ENCODE data around the gene SLC37A2.

SLC37A2 gene

DNA sequence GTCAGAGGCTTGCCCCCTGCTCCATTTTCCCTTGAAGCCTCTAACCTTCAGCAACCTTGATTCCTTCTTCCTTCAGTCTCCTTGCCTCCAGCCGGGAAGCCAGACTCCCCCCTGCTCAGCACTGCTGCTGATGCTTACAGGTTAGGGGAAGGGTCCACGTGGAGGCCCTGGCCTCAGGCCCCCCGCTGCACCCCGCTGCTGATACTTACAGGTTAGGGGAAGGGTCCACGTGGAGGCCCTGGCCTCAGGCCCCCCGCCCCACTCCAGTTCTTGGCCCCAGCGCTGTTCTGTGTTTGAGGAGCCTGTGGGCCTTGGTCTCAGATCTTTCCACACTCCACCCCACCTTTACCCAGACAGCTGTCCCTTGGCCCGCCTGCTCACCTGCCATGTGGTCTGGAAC lies 75.9 kb downstream of the SLC37A2 start:
- no peak for DNase-seq (ENCODE audit: extremely low read depth, low read depth)
- TF ChIP-seq, protein P1, sequence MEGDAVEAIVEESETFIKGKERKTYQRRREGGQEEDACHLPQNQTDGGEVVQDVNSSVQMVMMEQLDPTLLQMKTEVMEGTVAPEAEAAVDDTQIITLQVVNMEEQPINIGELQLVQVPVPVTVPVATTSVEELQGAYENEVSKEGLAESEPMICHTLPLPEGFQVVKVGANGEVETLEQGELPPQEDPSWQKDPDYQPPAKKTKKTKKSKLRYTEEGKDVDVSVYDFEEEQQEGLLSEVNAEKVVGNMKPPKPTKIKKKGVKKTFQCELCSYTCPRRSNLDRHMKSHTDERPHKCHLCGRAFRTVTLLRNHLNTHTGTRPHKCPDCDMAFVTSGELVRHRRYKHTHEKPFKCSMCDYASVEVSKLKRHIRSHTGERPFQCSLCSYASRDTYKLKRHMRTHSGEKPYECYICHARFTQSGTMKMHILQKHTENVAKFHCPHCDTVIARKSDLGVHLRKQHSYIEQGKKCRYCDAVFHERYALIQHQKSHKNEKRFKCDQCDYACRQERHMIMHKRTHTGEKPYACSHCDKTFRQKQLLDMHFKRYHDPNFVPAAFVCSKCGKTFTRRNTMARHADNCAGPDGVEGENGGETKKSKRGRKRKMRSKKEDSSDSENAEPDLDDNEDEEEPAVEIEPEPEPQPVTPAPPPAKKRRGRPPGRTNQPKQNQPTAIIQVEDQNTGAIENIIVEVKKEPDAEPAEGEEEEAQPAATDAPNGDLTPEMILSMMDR (IDR thresholded peaks at IDR 0.05; ENCODE audit: low read depth, low read length): no peak

DNA sequence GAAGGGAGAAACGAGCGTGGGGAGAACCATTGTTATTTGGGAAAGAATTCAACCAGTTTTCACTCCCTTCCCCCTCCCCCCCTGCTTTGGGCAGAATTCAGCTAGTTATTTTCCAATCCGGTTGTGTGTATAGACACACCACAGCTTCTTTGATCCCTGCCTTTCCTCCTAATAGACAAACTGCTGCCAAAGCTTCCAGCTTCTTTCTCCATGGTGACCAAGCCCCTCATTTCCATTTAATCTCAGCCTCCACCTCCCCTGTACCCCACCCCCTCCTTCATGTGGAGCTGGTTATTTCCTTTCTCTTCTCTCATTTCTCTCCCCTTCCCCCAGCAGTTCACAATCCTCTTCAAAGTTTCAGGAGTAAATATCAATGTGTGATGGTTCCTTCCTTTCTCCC lies 76.7 kb downstream of the SLC37A2 start:
- no peak for DNase-seq (ENCODE audit: extremely low read depth, low read depth)
- TF ChIP-seq, protein P1 (IDR thresholded peaks at IDR 0.05; ENCODE audit: low read depth, low read length): no peak

All from AG09319 (cell line).